B cell (primary cell): ENCODE measurements around the gene SLC25A4. TPM values are rescaled to one million over a fixed set of nuclear protein-coding genes. Genes with fewer than 3 reads are reported as not detected.
"Not testable (repeated sequence)": the region's sequence is repeated elsewhere in the genome, so short reads cannot be mapped to it uniquely, and the experiment has no call there.

Experiments
- ATAC-seq: fragments of 200-7000 bp; cut with Tn5 transposase; one replicate; pipeline ENCODE4 v1.10.0; 2021; ENCODE audit warnings: low read depth, mild to moderate bottlenecking, moderate number of reproducible peaks, moderate library complexity
- CTCF ChIA-PET: fragments of 350-600 bp; sonication (Branson Sonifier 250); formaldehyde crosslinking; loops from one replicate; lab custom pipeline; 2021; ENCODE audit warnings: antibody characterized with exemption, inconsistent platforms; lab: Charles Lee
- POLR2A ChIA-PET: fragments of 350-600 bp; sonication (Branson Sonifier 250); formaldehyde crosslinking; loops from one replicate; lab custom pipeline; 2021; ENCODE audit warnings: antibody characterized with exemption; lab: Charles Lee
- DNase-seq: peaks from one replicate; pipeline ENCODE4 v3.0.0; 2013
- H2AFZ ChIP-seq: 2 replicates; pipeline ENCODE4 v1.6.1; 2012; ENCODE audit warnings: mild to moderate bottlenecking, low read depth, low read length; ENCODE audit not compliant: insufficient read depth, poor library complexity, severe bottlenecking
- H3K27ac ChIP-seq, 2 donors: 1 replicate in 1 of 2; 2 replicates in 1 of 2; pipeline ENCODE4 v1.5.1; 2012 to 2013; ENCODE audit warnings: low read length in 2 of 2, mild to moderate bottlenecking in 2 of 2, moderate library complexity in 1 of 2
- H3K27me3 ChIP-seq, 4 experiments: fragments of 200-600 bp in 1 of 4; sonication (generic) in 1 of 4; replicated peaks in 1 of 4; 1 replicate in 2 of 4; 2 replicates in 2 of 4; pipeline versions ENCODE4 v1.6.1 to v1.7.0; 2013 to 2016; ENCODE audit warnings: low read length in 3 of 4, mild to moderate bottlenecking in 2 of 4, mixed read lengths in 1 of 4, moderate library complexity in 1 of 4; ENCODE audit not compliant: insufficient read depth in 4 of 4, control insufficient read depth in 3 of 4; ENCODE audit errors: control extremely low read depth in 1 of 4
- H3K36me3 ChIP-seq, 2 experiments: replicated peaks in 1 of 2; 1 replicate in 1 of 2; 2 replicates in 1 of 2; pipeline versions ENCODE4 v1.6.1 to v1.7.1; 2013; ENCODE audit warnings: low read length in 1 of 2; ENCODE audit not compliant: insufficient read depth in 2 of 2, control insufficient read depth in 1 of 2; ENCODE audit errors: control extremely low read depth in 1 of 2, extremely low read depth in 1 of 2
- H3K4me1 ChIP-seq, 2 donors: fragments of 200-600 bp in 1 of 2; sonication (generic) in 1 of 2; 1 replicate in 1 of 2; 2 replicates in 1 of 2; pipeline versions ENCODE4 v1.5.1 to v1.6.1; 2013 to 2017; ENCODE audit warnings: low read length in 2 of 2; ENCODE audit not compliant: control insufficient read depth in 2 of 2, insufficient read depth in 2 of 2
- H3K4me2 ChIP-seq: replicated peaks from 2 replicates; pipeline ENCODE3; 2012; ENCODE audit warnings: mild to moderate bottlenecking, low read depth, low read length; ENCODE audit not compliant: poor library complexity, severe bottlenecking
- H3K4me3 ChIP-seq, 5 experiments: fragments of 200-600 bp in 1 of 5; sonication (generic) in 1 of 5; 1 replicate in 3 of 5; 2 replicates in 2 of 5; pipeline versions ENCODE4 v1.5.1 to v1.7.0; 2011 to 2016; ENCODE audit warnings: low read length in 4 of 5, mild to moderate bottlenecking in 4 of 5, low read depth in 2 of 5, control low read depth in 1 of 5, moderate library complexity in 1 of 5; ENCODE audit not compliant: insufficient read depth in 1 of 5; ENCODE audit errors: control extremely low read depth in 1 of 5, extremely low read depth in 1 of 5
- H3K79me2 ChIP-seq: fragments of 200-600 bp; sonication (generic); one replicate; pipeline ENCODE4 v1.6.0; 2016; ENCODE audit warnings: low read length; ENCODE audit not compliant: control insufficient read depth, insufficient read depth
- H3K9ac ChIP-seq: fragments of 200-600 bp; sonication (generic); 2 replicates; pipeline ENCODE4 v1.6.1; 2017; ENCODE audit warnings: mild to moderate bottlenecking, low read length, moderate library complexity
- H3K9me3 ChIP-seq, 3 donors: one replicate each; pipeline versions ENCODE4 v1.6.1 to v1.7.1; 2013; ENCODE audit warnings: low read length in 2 of 3; ENCODE audit not compliant: control insufficient read depth in 2 of 3, insufficient read depth in 1 of 3; ENCODE audit errors: control extremely low read depth in 1 of 3
- H4K20me1 ChIP-seq: 2 replicates; pipeline ENCODE4 v1.6.0; 2012; ENCODE audit warnings: mild to moderate bottlenecking, low read length; ENCODE audit not compliant: insufficient read depth, control insufficient read depth, poor library complexity, severe bottlenecking
- H3K27ac Mint-ChIP-seq: one replicate; pipeline ENCODE4 v1.8.0; 2021; ENCODE audit warnings: mixed read lengths
- H3K27me3 Mint-ChIP-seq: one replicate; pipeline ENCODE4 v1.8.0; 2021; ENCODE audit warnings: mixed read lengths
- H3K4me1 Mint-ChIP-seq: one replicate; pipeline ENCODE4 v1.8.0; 2021; ENCODE audit warnings: mixed read lengths
- H3K4me3 Mint-ChIP-seq: one replicate; pipeline ENCODE4 v1.8.0; 2021; ENCODE audit warnings: mixed read lengths
- H3K9me3 Mint-ChIP-seq: one replicate; pipeline ENCODE4 v1.8.0; 2022; ENCODE audit warnings: mixed read lengths; ENCODE audit not compliant: insufficient read depth
- WGBS: methylation state at CpG from one replicate; pipeline ENCODE4 v1.1.5; 2013; ENCODE audit warnings: missing lambda C conversion rate; ENCODE audit not compliant: insufficient coverage; 5-methylcytosine and 5-hydroxymethylcytosine counted together
- intact Hi-C: fragments of 100-400 bp; cut with micrococcal nuclease; formaldehyde crosslinking; loops from one replicate; pipeline ENCODE4 v1.10.0; 2022
- polyA plus RNA-seq: library from polyadenylated mRNA; depleted of rRNA; stranded (reverse); fragments of >200 nt; gene quantifications from 2 replicates; pipeline ENCODE4 v1.2.3, GENCODE V29; 2012
- total RNA-seq, 2 donors: library from RNA; stranded (reverse); fragments of 120-200 nt in 1 of 2; gene quantifications; 1 replicate in 1 of 2; 2 replicates in 1 of 2; pipeline versions ENCODE4 v1.2.3 to v1.2.4, GENCODE V29; 2013 to 2022

Gene SLC25A4
- total and polyA plus RNA-seq, 2 donors (not counting 1 experiment from before 2014, with no cell fraction given), result 7.3 to 11.7 TPM

GRCh38 chr4:185198189-185198588 is 55.1 kb downstream of the SLC25A4 start:
- ATAC-seq, H3K9me3 Mint-ChIP-seq, intact Hi-C loops, H3K4me3 ChIP-seq, H3K9ac ChIP-seq, H3K9me3 ChIP-seq, DNase-seq, H3K27ac ChIP-seq, H4K20me1 ChIP-seq, H3K27ac Mint-ChIP-seq, H2AFZ ChIP-seq, H3K27me3 Mint-ChIP-seq, H3K4me3 Mint-ChIP-seq, POLR2A ChIA-PET, H3K4me2 ChIP-seq, H3K27me3 ChIP-seq, H3K36me3 ChIP-seq: not testable (repeated sequence)
- peaks cover 29% of the 10 kb centered on the region for H3K4me1 Mint-ChIP-seq
- Histone ChIP-seq H3K4me1 (peaks cover 9 to 12% of the 10 kb centered on the region in 2 donors), H3K79me2 (peaks cover 43% of the 10 kb centered on the region)
- WGBS, result 100% methylated on average over 1 of the region's 4 CpGs
- CTCF ChIA-PET, result interaction anchor here (0.6 to 4.7 kb wide), 4 partner anchors 9 to 15 kb away, joined by 3 to 24 read pairs (median 12); no protein-coding TSS in a partner anchor

Other genes starting within 250 kb of the SLC25A4 start
- gene HELT, start 124.8 kb upstream of the SLC25A4 start, total RNA-seq, result not detected in 2 replicates
- gene HELT, start 124.8 kb upstream of the SLC25A4 start, polyA plus RNA-seq, result not detected in 2 replicates
- 32.0 and 32.4 TPM in 2 replicates for gene CFAP97, start 60.7 kb downstream of the SLC25A4 start, total RNA-seq
- 9.3 and 11.3 TPM in 2 replicates for gene CFAP97, start 60.7 kb downstream of the SLC25A4 start, polyA plus RNA-seq
- gene SNX25, start 66.3 kb downstream of the SLC25A4 start, total RNA-seq, result 77.6 and 83.8 TPM in 2 replicates
- 12.0 and 24.2 TPM in 2 replicates for gene SNX25, start 66.3 kb downstream of the SLC25A4 start, polyA plus RNA-seq